HCT116 (cell line): ENCODE results near the gene MPZ. TPM values are rescaled to one million over a fixed set of nuclear protein-coding genes. Genes with fewer than 3 reads are reported as not detected.

Source experiments
- ATAC-seq: fragments of 200-7000 bp; cut with Tn5 transposase; 2 replicates; pipeline ENCODE4 v1.9.1; 2020; ENCODE audit warnings: mild to moderate bottlenecking, moderate library complexity
- BruUV-seq: library from RNA; stranded (reverse); fragments of 400-500 nt; replicated peaks from 2 replicates; lab custom pipeline; 2021; lab: Mats Ljungman, UMichigan
- CTCF ChIA-PET: fragments of 300-600 bp; sonication (Branson Sonifier 250); formaldehyde crosslinking; loops from one replicate; lab custom pipeline; 2021; ENCODE audit warnings: antibody characterized with exemption; lab: Charles Lee
- POLR2A ChIA-PET: fragments of 300-600, 350-600 bp; sonication (Branson Sonifier 250); formaldehyde crosslinking; loops from one replicate; lab custom pipeline; 2021; ENCODE audit warnings: antibody characterized with exemption; lab: Charles Lee
- RAD21 ChIA-PET, 2 experiments: fragments of 300-600 bp; sonication (Branson Sonifier 250); formaldehyde crosslinking; loops; one replicate each; lab custom pipeline; 2023; ENCODE audit warnings: low total read pairs in 2 of 2; ENCODE audit not compliant: uncharacterized antibody in 2 of 2, unreplicated experiment in 2 of 2, low non-redundant PET in 1 of 2; lab: Charles Lee
- DNase-seq: peaks from one replicate; pipeline ENCODE4 v3.0.0-alpha.2; 2010; ENCODE audit warnings: low read depth, low spot score
- H2AFZ ChIP-seq: fragments of 200-600 bp; shearing (Covaris generic), sonication (generic); 2 replicates; pipeline ENCODE4 v1.6.1; 2017; ENCODE audit warnings: low read depth, mixed run types, mixed read lengths, antibody characterized with exemption, low read length; ENCODE audit not compliant: poor library complexity, severe bottlenecking
- H3K27ac ChIP-seq: 2 replicates; pipeline ENCODE4 v1.5.1; 2012; ENCODE audit warnings: low read depth, low read length
- H3K27me3 ChIP-seq: fragments of 200-600 bp; sonication (generic); 2 replicates; pipeline ENCODE4 v1.6.1; 2016; ENCODE audit warnings: mixed run types, low read length, mixed read lengths; ENCODE audit not compliant: insufficient read depth
- H3K36me3 ChIP-seq, 2 experiments: fragments of 200-500 bp in 1 of 2; fragments of 200-600 bp in 1 of 2; sonication (Bioruptor generic) in 1 of 2; sonication (generic) in 1 of 2; 2 replicates each; pipeline versions ENCODE4 v1.5.1 to v1.6.1; 2014 to 2016; ENCODE audit warnings: low read length in 2 of 2, inconsistent platforms in 1 of 2, mixed read lengths in 1 of 2, mixed run types in 1 of 2; ENCODE audit not compliant: insufficient read depth in 2 of 2, control insufficient read depth in 1 of 2
- H3K4me1 ChIP-seq, 2 experiments: fragments of 200-600 bp in 1 of 2; sonication (generic) in 1 of 2; 2 replicates each; pipeline versions ENCODE4 v1.5.1 to v1.6.1; 2012 to 2017; ENCODE audit warnings: low read length in 2 of 2, inconsistent platforms in 1 of 2, mild to moderate bottlenecking in 1 of 2, mixed read lengths in 1 of 2, mixed run types in 1 of 2, moderate library complexity in 1 of 2; ENCODE audit not compliant: insufficient read depth in 2 of 2, control insufficient read depth in 1 of 2
- H3K4me2 ChIP-seq: fragments of 200-600 bp; sonication (generic); 2 replicates; pipeline ENCODE4 v1.6.1; 2017; ENCODE audit warnings: mixed run types, low read length, mixed read lengths
- H3K4me3 ChIP-seq, 2 experiments: fragments of 200-600 bp in 1 of 2; sonication (generic) in 1 of 2; replicated peaks in 1 of 2; 2 replicates each; pipeline ENCODE4 v1.5.1; 2011 to 2016; ENCODE audit warnings: low read length in 2 of 2, control low read depth in 1 of 2, low read depth in 1 of 2, mild to moderate bottlenecking in 1 of 2, mixed read lengths in 1 of 2, mixed run types in 1 of 2
- H3K79me2 ChIP-seq: fragments of 200-600 bp; sonication (generic); 2 replicates; pipeline ENCODE4 v1.6.1; 2017; ENCODE audit warnings: mild to moderate bottlenecking, mixed run types, low read length, moderate library complexity, mixed read lengths; ENCODE audit not compliant: insufficient read depth
- H3K9ac ChIP-seq: fragments of 200-600 bp; sonication (generic); 2 replicates; pipeline ENCODE4 v1.6.1; 2016; ENCODE audit warnings: low read length, mixed read lengths
- H3K9me2 ChIP-seq: fragments of 200-600 bp; sonication (generic), shearing (Covaris generic); 2 replicates; pipeline ENCODE4 v1.6.1; 2017; ENCODE audit warnings: mixed run types, mild to moderate bottlenecking, moderate library complexity; ENCODE audit not compliant: insufficient read depth
- H3K9me3 ChIP-seq, 2 experiments: fragments of 200-500 bp in 1 of 2; fragments of 200-600 bp in 1 of 2; sonication (Bioruptor generic) in 1 of 2; sonication (generic) in 1 of 2; 2 replicates each; pipeline ENCODE4 v1.6.1; 2014 to 2017; ENCODE audit warnings: low read length in 2 of 2, mixed read lengths in 2 of 2, inconsistent platforms in 1 of 2, low read depth in 1 of 2, mild to moderate bottlenecking in 1 of 2, mixed run types in 1 of 2, moderate library complexity in 1 of 2; ENCODE audit not compliant: control insufficient read depth in 1 of 2, insufficient read depth in 1 of 2
- H4K20me1 ChIP-seq: fragments of 200-600 bp; sonication (generic), shearing (Covaris generic); 2 replicates; pipeline ENCODE4 v1.6.1; 2017; ENCODE audit warnings: mixed run types, mild to moderate bottlenecking, moderate library complexity; ENCODE audit not compliant: insufficient read depth
- ATF3 ChIP-seq: IDR thresholded peaks from 2 replicates; pipeline ENCODE4 v1.6.1; 2012
- CBX3 ChIP-seq: IDR thresholded peaks from 2 replicates; pipeline ENCODE4 v1.6.1; 2012; ENCODE audit warnings: low read depth
- EGR1 ChIP-seq: IDR thresholded peaks from 2 replicates; pipeline ENCODE4 v1.6.1; 2012; ENCODE audit warnings: low read depth
- ELF1 ChIP-seq: IDR thresholded peaks from 2 replicates; pipeline ENCODE4 v1.6.1; 2012; ENCODE audit warnings: low read depth, borderline replicate concordance
- EZH2 ChIP-seq: fragments of 200-600 bp; sonication (generic); IDR thresholded peaks from 2 replicates; pipeline ENCODE4 v1.6.1; 2017; ENCODE audit warnings: antibody characterized with exemption, mixed run types
- EZH2phosphoT487 ChIP-seq: fragments of 200-600 bp; IDR thresholded peaks from 2 replicates; pipeline ENCODE4 v1.6.1; 2018; ENCODE audit warnings: antibody characterized with exemption, borderline replicate concordance
- FOSL1 ChIP-seq: IDR thresholded peaks from 2 replicates; pipeline ENCODE4 v1.6.1; 2012; ENCODE audit warnings: low read depth
- MAX ChIP-seq: IDR thresholded peaks from 2 replicates; pipeline ENCODE4 v1.6.1; 2012
- POLR2A ChIP-seq: IDR thresholded peaks from 2 replicates; pipeline ENCODE4 v1.7.0; 2011; ENCODE audit warnings: borderline replicate concordance; ENCODE audit not compliant: insufficient read depth, insufficient read length; ENCODE audit errors: extremely low read depth
- RAD21 ChIP-seq: IDR thresholded peaks from 2 replicates; pipeline ENCODE4 v1.6.1; 2012; ENCODE audit warnings: low read depth, mild to moderate bottlenecking
- SIN3A ChIP-seq: IDR thresholded peaks from 2 replicates; pipeline ENCODE4 v1.6.1; 2012; ENCODE audit warnings: low read depth
- SP1 ChIP-seq: IDR thresholded peaks from 2 replicates; pipeline ENCODE4 v1.6.1; 2012; ENCODE audit warnings: low read depth
- TCF7L2 ChIP-seq: IDR thresholded peaks from 2 replicates; pipeline ENCODE4 v1.7.0; 2011; ENCODE audit warnings: borderline replicate concordance, inconsistent platforms; ENCODE audit not compliant: insufficient read depth, insufficient read length; ENCODE audit errors: extremely low read depth
- ZFX ChIP-seq: fragments of 450-650 bp; IDR thresholded peaks from 2 replicates; pipeline ENCODE4 v1.6.1; 2017
- ZNF274 ChIP-seq: fragments of 200-500 bp; sonication (Bioruptor generic); IDR thresholded peaks from 2 replicates; pipeline ENCODE4 v1.6.1; 2014; ENCODE audit warnings: mild to moderate bottlenecking, low read depth, low read length, inconsistent platforms
- intact Hi-C: fragments of 100-400 bp; cut with micrococcal nuclease; formaldehyde crosslinking; loops from 2 replicates; pipeline ENCODE4 v1.10.0; 2022
- total RNA-seq: library from RNA; stranded (reverse); gene quantifications from one replicate; pipeline ENCODE4 v1.2.1, GENCODE V29; 2021; ENCODE audit not compliant: unreplicated experiment
- TF ChIP-seq, protein P1 (sequence below), 3 experiments: fragments of 200-600 bp in 1 of 3; sonication (generic) in 1 of 3; IDR thresholded peaks in 2 of 3; conservative IDR thresholded peaks in 1 of 3; 2 replicates each; pipeline ENCODE4 v1.5.1; 2012 to 2017; ENCODE audit warnings: low read depth in 2 of 3, low read length in 2 of 3, antibody characterized with exemption in 1 of 3, borderline replicate concordance in 1 of 3, control low read depth in 1 of 3, mild to moderate bottlenecking in 1 of 3, mixed read lengths in 1 of 3, mixed run types in 1 of 3, moderate library complexity in 1 of 3; ENCODE audit not compliant: insufficient read depth in 1 of 3
- TF ChIP-seq, protein P2 (sequence below): IDR thresholded peaks from 2 replicates; pipeline ENCODE4 v1.6.1; 2011; ENCODE audit warnings: mild to moderate bottlenecking, low read length, moderate library complexity; ENCODE audit not compliant: insufficient replicate concordance; ENCODE audit errors: extremely low read depth
- TF ChIP-seq, protein P3 (sequence below): IDR thresholded peaks from 2 replicates; pipeline ENCODE4 v1.6.1; 2012; ENCODE audit warnings: low read depth

The MPZ gene
- total RNA-seq, 1 experiment from 2014 or later, result 3.6 TPM

- Histone ChIP-seq H3K36me3 (no peaks in the 10 kb centered on the region; a peak in 1 of 4 replicates), H4K20me1 (no peaks in the 10 kb centered on the region), H3K27ac (peak within 1 kb of the TSS; percentile 76), H3K4me3 (peak within 1 kb of the TSS; percentile 86 to 97), H3K27me3 (no peaks in the 10 kb centered on the region), H3K9ac (peak within 1 kb of the TSS; percentile 92), H3K79me2 (peaks cover 25% of the 10 kb centered on the region), H2AFZ (peak within 1 kb of the TSS; percentile 20), H3K9me3 (no peaks in the 10 kb centered on the region), H3K9me2 (no peaks in the 10 kb centered on the region), H3K4me1 (peaks cover 7 to 14% of the 10 kb centered on the region in 2 experiments), H3K4me2 (peak within 1 kb of the TSS; percentile 86)
- intact Hi-C loops, result loop anchor here (10.0 kb wide), 1 partner anchor 70 kb away; no protein-coding TSS in a partner anchor
- ChIA-PET CTCF (interaction anchor here (1.5 to 2.0 kb wide), 4 partner anchors 8 to 89 kb away, joined by 3 to 10 read pairs (median 5); partner anchors contain the start of gene TOMM40L), RAD21 (no interaction called here), POLR2A (interaction anchor here (0.8 to 1.6 kb wide), 3 partner anchors 8 to 18 kb away, joined by 3 read pairs; no protein-coding TSS in a partner anchor)
- BruUV-seq, result TSS peak; percentile 72
- ATAC-seq (peak; percentile 93), DNase-seq (peak; percentile 54)
- peak; percentile 10 for TF ChIP-seq TCF7L2
- TF ChIP-seq MAX, result no peak
- TF ChIP-seq FOSL1, result no peak
- no peak for TF ChIP-seq RAD21
- TF ChIP-seq EGR1, result no peak
- no peak for TF ChIP-seq EZH2
- TF ChIP-seq, protein P1, sequence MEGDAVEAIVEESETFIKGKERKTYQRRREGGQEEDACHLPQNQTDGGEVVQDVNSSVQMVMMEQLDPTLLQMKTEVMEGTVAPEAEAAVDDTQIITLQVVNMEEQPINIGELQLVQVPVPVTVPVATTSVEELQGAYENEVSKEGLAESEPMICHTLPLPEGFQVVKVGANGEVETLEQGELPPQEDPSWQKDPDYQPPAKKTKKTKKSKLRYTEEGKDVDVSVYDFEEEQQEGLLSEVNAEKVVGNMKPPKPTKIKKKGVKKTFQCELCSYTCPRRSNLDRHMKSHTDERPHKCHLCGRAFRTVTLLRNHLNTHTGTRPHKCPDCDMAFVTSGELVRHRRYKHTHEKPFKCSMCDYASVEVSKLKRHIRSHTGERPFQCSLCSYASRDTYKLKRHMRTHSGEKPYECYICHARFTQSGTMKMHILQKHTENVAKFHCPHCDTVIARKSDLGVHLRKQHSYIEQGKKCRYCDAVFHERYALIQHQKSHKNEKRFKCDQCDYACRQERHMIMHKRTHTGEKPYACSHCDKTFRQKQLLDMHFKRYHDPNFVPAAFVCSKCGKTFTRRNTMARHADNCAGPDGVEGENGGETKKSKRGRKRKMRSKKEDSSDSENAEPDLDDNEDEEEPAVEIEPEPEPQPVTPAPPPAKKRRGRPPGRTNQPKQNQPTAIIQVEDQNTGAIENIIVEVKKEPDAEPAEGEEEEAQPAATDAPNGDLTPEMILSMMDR (IDR thresholded peaks at IDR 0.05 in 2 of 3, conservative IDR thresholded peaks at IDR 0.05 in 1 of 3; ENCODE audit: borderline replicate concordance in 1 of 3, insufficient read depth in 1 of 3, low read depth in 2 of 3, low read length in 2 of 3), result peak in 2 of 3 experiments; percentile 38 to 45; a peak in 3 of 6 replicates
- TF ChIP-seq ZFX, result no peak; the same call in 1 of the 2 replicates
- no peak for TF ChIP-seq ZNF274
- TF ChIP-seq CBX3, result no peak
- TF ChIP-seq EZH2phosphoT487, result no peak
- TF ChIP-seq SP1, result no peak
- TF ChIP-seq ELF1, result no peak
- peak; percentile 84 for TF ChIP-seq POLR2A
- TF ChIP-seq, protein P2, sequence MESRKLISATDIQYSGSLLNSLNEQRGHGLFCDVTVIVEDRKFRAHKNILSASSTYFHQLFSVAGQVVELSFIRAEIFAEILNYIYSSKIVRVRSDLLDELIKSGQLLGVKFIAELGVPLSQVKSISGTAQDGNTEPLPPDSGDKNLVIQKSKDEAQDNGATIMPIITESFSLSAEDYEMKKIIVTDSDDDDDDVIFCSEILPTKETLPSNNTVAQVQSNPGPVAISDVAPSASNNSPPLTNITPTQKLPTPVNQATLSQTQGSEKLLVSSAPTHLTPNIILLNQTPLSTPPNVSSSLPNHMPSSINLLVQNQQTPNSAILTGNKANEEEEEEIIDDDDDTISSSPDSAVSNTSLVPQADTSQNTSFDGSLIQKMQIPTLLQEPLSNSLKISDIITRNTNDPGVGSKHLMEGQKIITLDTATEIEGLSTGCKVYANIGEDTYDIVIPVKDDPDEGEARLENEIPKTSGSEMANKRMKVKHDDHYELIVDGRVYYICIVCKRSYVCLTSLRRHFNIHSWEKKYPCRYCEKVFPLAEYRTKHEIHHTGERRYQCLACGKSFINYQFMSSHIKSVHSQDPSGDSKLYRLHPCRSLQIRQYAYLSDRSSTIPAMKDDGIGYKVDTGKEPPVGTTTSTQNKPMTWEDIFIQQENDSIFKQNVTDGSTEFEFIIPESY, result no peak
- no peak for TF ChIP-seq ATF3
- peak; percentile 75; the same call in 1 of the 2 replicates for TF ChIP-seq SIN3A
- TF ChIP-seq, protein P3, sequence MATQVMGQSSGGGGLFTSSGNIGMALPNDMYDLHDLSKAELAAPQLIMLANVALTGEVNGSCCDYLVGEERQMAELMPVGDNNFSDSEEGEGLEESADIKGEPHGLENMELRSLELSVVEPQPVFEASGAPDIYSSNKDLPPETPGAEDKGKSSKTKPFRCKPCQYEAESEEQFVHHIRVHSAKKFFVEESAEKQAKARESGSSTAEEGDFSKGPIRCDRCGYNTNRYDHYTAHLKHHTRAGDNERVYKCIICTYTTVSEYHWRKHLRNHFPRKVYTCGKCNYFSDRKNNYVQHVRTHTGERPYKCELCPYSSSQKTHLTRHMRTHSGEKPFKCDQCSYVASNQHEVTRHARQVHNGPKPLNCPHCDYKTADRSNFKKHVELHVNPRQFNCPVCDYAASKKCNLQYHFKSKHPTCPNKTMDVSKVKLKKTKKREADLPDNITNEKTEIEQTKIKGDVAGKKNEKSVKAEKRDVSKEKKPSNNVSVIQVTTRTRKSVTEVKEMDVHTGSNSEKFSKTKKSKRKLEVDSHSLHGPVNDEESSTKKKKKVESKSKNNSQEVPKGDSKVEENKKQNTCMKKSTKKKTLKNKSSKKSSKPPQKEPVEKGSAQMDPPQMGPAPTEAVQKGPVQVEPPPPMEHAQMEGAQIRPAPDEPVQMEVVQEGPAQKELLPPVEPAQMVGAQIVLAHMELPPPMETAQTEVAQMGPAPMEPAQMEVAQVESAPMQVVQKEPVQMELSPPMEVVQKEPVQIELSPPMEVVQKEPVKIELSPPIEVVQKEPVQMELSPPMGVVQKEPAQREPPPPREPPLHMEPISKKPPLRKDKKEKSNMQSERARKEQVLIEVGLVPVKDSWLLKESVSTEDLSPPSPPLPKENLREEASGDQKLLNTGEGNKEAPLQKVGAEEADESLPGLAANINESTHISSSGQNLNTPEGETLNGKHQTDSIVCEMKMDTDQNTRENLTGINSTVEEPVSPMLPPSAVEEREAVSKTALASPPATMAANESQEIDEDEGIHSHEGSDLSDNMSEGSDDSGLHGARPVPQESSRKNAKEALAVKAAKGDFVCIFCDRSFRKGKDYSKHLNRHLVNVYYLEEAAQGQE, result no peak
These were observed 4.6 kb upstream of the MPZ start, which contains the start of gene SDHC for GRCh38 chr1:161314201-161314981. Gene SDHC (plus strand): TSS chr1:161314381. CDS start chr1:161314406, 25 bp downstream.
